Testis (tissue), 3 donors: ENCODE results near the gene MESD. TPM values are rescaled to one million over a fixed set of nuclear protein-coding genes. Genes with fewer than 3 reads are reported as not detected.

Source experiments
- DNase-seq: peaks from one replicate; pipeline ENCODE4 v3.0.0-alpha.2; 2019
- H3K27ac ChIP-seq, 2 donors: fragments of 200-600 bp; sonication (generic); one replicate each; pipeline ENCODE4 v1.5.1; 2019
- H3K27me3 ChIP-seq: fragments of 200-600 bp; sonication (generic); one replicate; pipeline ENCODE4 v1.5.1; 2019
- H3K36me3 ChIP-seq: fragments of 200-600 bp; sonication (generic); one replicate; pipeline ENCODE4 v1.5.1; 2017; ENCODE audit warnings: low read depth; ENCODE audit errors: missing control alignments
- H3K4me1 ChIP-seq: fragments of 200-600 bp; sonication (generic); one replicate; pipeline ENCODE4 v1.5.1; 2019
- H3K4me3 ChIP-seq, 2 donors: fragments of 200-600 bp; sonication (generic); one replicate each; pipeline ENCODE4 v1.5.1; 2017 to 2019
- H3K9me3 ChIP-seq: fragments of 200-600 bp; sonication (generic); one replicate; pipeline ENCODE4 v1.5.1; 2017
- CTCF ChIP-seq, 3 experiments: fragments of 450-650 bp in 2 of 3; fragments of 200-600 bp in 1 of 3; sonication (generic) in 1 of 3; IDR thresholded peaks; one replicate each; pipeline ENCODE4 v1.5.1; 2016 to 2019; ENCODE audit warnings: antibody characterized with exemption in 3 of 3, mild to moderate bottlenecking in 2 of 3, moderate library complexity in 1 of 3
- POLR2A ChIP-seq: fragments of 450-650 bp; IDR thresholded peaks from one replicate; pipeline ENCODE4 v1.6.1; 2017; ENCODE audit warnings: antibody characterized with exemption, mild to moderate bottlenecking, moderate library complexity
- WGBS, 2 donors: methylation state at CpG; one replicate each; pipeline ENCODE4 v1.1.5; 2018; 5-methylcytosine and 5-hydroxymethylcytosine counted together
- intact Hi-C: fragments of 100-400 bp; cut with DNase I; formaldehyde crosslinking; loops from one replicate; pipeline ENCODE4 v1.15.1; 2023; ENCODE audit warnings: low total_unique reads
- polyA plus RNA-seq: library from polyadenylated mRNA; stranded (reverse); fragments of 350-450 nt; fragmentation: Illumina TruSeq; extraction: RNeasy Lipid Tissue Mini Kit (QIAGEN cat#74804); gene quantifications from one replicate; pipeline ENCODE4 v1.2.3, GENCODE V29; 2014; ENCODE audit warnings: low read depth, low replicate concordance; ENCODE audit not compliant: insufficient read depth
- total RNA-seq, 2 donors: library from RNA; depleted of rRNA; stranded (reverse); fragments of >200 nt; gene quantifications; one replicate each; pipeline ENCODE4 v1.2.3, GENCODE V29; 2016

MESD gene
- total and polyA plus RNA-seq, 3 donors from 2014 or later, result 26.0 to 39.8 (median 38.5) TPM

- peak; percentile 44 for DNase-seq
- WGBS, 2 donors, result 60 to 63% methylated on average over 13 of the region's 13 CpGs
- intact Hi-C loops, result no loop called here
- Histone ChIP-seq H3K27me3 (no peaks in the 10 kb centered on the region), H3K27ac (peak overlapping the region in 1 of 2 donors; percentile 11), H3K4me3 (no peak overlapping the region), H3K4me1 (no peaks in the 10 kb centered on the region), H3K36me3 (no peaks in the 10 kb centered on the region), H3K9me3 (no peaks in the 10 kb centered on the region)
- TF ChIP-seq POLR2A (no peak), CTCF (IDR thresholded peaks at IDR 0.05) (no peak)
These were observed 34.1 kb upstream of the MESD start for GRCh38 chr15:81023483-81024264.

GRCh38 chr15:81021321-81021720 lies 31.7 kb upstream of the MESD start:
- intact Hi-C loops, result no loop called here
- Histone ChIP-seq H3K36me3 (no peaks in the 10 kb centered on the region), H3K9me3 (no peaks in the 10 kb centered on the region), H3K27ac (no peak overlapping the region), H3K4me1 (no peaks in the 10 kb centered on the region), H3K4me3 (no peak overlapping the region), H3K27me3 (no peaks in the 10 kb centered on the region)
- 91 to 94% methylated on average over 7 of the region's 7 CpGs for WGBS, 2 donors
- no peak for DNase-seq
- TF ChIP-seq POLR2A, result no peak
- TF ChIP-seq CTCF (IDR thresholded peaks at IDR 0.05), result no peak

GRCh38 chr15:81018197-81018596 lies 28.6 kb upstream of the MESD start:
- no peaks in the 10 kb centered on the region for H3K9me3 ChIP-seq
- H3K27ac ChIP-seq, result no peak overlapping the region
- no peak overlapping the region for H3K4me3 ChIP-seq
- intact Hi-C loops, result no loop called here
- H3K27me3 ChIP-seq, result no peaks in the 10 kb centered on the region
- no peaks in the 10 kb centered on the region for H3K4me1 ChIP-seq
- no peaks in the 10 kb centered on the region for H3K36me3 ChIP-seq
- DNase-seq, result no peak
- no peak for TF ChIP-seq CTCF (IDR thresholded peaks at IDR 0.05)
- TF ChIP-seq POLR2A, result no peak
- 91 to 97% methylated on average over 2 of the region's 2 CpGs for WGBS, 2 donors

GRCh38 chr15:81016489-81017068 lies 27.0 kb upstream of the MESD start:
- Histone ChIP-seq H3K36me3 (no peaks in the 10 kb centered on the region), H3K27ac (no peak overlapping the region), H3K27me3 (no peaks in the 10 kb centered on the region), H3K9me3 (no peaks in the 10 kb centered on the region), H3K4me3 (no peak overlapping the region), H3K4me1 (no peaks in the 10 kb centered on the region)
- intact Hi-C loops, result no loop called here
- WGBS, 2 donors, result 60 to 64% methylated on average over 1 of the region's 1 CpG
- TF ChIP-seq POLR2A (no peak), CTCF (IDR thresholded peaks at IDR 0.05) (no peak)
- no peak for DNase-seq
